Stimulated activated CD4-positive, alpha-beta T cell treated with anti-CD3 and anti-CD28 coated beads, Interleukin-1b, Interleukin-23, amount 100 ng/mL, for 4 hours (primary cell): Measurements from ENCODE around the gene SEMA3B.
"Not testable (repeated sequence)": the region's sequence is repeated elsewhere in the genome, so short reads cannot be mapped to it uniquely, and the experiment has no call there.

Experiments used
- DNase-seq, 2 donors: peaks; one replicate each; pipeline ENCODE4 v3.0.0-alpha.2; 2020; ENCODE audit warnings: low read depth in 2 of 2

Gene SEMA3B

GRCh38 chr3:50237754-50238548 is 31.0 kb upstream of the SEMA3B start:
- DNase-seq, result peak; percentile 76 to 77

DNA sequence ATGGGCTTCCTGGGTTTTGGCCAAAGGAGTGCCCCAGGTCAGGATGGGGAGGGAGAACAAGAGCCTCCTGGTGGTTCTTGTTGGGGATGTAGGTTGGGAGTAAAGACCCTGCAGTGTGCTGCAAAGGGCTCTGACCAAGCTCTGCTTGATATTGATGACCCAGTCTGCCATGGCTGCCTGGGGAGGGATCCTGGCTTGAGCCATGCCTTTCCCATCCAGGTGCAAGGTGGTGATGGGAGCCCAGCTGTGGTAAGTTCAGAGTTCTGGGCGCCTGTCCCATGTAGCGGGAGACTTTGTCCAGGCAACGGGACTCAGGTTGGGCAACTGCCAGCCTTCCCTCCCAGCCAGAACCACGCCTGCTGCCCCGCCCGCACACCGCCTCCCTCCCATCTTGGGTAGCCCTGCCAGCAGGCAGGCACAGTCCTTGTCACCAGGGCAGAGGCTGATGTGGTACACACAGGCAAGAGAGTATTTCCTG is 30.4 kb upstream of the SEMA3B start:
- no peak for DNase-seq

DNA sequence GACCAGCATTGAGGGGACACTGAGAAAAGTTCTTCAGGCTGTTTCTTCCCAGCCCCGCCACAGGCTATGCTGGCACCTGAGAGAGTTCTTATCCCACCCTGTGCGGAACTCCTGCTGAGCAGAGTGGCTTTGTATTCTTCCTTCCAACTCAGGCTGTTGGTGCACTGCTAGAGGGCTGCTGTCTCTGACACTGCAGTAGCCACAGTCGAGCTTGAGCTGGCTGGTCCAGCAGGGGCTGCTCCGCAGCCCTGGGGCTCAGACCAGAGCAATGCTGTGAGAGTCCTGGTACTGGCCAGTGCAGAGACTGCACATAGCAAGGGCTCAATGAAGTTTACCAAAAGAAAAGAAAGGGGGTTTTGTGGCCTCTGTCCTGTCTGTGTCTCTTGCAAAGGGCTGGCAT is 29.3 kb upstream of the SEMA3B start:
- DNase-seq, result no peak

- no peak for DNase-seq
Observed at GRCh38 chr3:50241163-50241562, 27.8 kb upstream of the SEMA3B start.

DNA sequence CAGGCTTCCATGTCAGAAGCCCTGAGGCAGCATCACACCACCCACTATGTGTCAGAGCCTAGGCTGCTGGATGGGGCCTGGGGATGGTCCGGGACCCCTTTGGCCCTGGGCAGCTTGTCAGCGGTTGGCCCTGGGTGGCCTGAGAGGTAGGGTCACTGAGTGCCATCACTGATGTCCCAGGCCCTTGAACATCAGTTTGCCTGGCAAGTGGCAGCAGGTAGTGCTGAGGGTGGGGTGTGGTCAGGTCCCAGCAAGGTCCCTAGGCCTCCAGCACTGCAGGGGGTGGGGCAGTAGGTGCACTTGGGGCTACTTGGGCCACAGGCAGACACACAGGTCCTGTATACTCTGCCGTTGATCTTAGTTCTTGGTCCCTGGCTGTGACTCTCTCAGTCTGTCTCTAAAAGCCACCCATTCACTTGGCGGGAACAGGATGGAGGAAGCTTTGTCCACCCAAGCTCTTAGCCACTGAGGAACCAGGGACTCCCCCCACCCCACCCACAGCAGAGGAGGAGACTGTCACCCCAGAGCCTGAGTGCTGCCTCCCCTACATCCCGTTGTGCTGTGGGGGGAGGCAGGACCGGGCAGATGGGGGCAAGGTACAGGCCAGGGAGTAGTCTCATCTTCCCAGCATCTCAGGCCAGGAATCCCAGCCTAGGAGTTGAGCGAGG is 27.1 kb upstream of the SEMA3B start:
- DNase-seq, result no peak

DNA sequence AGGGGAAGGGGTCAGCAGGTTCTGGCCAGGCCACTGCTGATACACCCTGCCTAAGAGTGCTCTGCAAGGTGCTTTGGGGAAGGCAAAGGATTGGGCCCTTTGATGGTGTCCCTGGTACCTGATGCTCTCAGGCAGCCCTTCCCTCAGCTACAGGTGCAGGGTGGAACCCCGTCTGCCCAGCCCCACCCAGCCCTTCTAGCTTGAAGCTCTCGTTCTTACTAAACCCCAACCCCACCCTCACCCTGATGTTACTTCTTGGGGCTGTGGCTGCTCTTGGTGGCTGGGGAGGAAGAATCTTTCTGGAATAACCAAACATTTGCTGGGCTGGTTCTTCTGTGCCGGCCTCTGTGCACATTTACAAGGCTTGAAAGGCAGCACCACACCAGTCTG is 26.6 kb upstream of the SEMA3B start:
- DNase-seq, result no peak

GRCh38 chr3:50242851-50243542 is 25.9 kb upstream of the SEMA3B start:
- no peak for DNase-seq

- DNase-seq, result no peak
Observed at GRCh38 chr3:50243543-50243895, 25.4 kb upstream of the SEMA3B start.

GRCh38 chr3:50244813-50245212 is 24.1 kb upstream of the SEMA3B start:
- not testable (repeated sequence) for DNase-seq

DNA sequence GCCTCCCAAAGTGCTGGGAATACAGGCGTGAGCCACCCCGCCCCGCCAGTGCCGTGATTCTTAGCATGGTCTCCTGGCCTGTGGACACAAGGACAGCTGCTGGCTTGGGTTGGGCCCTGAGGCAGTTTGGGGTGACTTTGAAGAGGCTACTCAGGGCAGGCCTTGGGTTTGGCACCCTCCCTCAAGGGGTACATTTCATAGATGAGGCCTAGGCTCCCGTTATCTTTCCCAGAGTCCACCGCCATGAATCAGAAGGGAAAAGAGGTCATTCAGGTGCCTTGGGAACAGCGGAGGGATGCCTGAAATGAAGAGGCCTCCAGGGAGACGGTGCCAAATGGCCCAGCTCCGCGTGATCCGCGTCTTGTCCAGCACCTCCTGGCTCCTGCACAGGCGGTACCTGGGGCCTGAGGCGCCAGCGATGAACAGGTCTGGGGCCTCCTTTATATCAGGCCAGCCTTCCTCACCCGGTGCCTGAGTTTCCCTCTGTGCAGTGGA is 23.6 kb upstream of the SEMA3B start:
- no peak for DNase-seq

DNA sequence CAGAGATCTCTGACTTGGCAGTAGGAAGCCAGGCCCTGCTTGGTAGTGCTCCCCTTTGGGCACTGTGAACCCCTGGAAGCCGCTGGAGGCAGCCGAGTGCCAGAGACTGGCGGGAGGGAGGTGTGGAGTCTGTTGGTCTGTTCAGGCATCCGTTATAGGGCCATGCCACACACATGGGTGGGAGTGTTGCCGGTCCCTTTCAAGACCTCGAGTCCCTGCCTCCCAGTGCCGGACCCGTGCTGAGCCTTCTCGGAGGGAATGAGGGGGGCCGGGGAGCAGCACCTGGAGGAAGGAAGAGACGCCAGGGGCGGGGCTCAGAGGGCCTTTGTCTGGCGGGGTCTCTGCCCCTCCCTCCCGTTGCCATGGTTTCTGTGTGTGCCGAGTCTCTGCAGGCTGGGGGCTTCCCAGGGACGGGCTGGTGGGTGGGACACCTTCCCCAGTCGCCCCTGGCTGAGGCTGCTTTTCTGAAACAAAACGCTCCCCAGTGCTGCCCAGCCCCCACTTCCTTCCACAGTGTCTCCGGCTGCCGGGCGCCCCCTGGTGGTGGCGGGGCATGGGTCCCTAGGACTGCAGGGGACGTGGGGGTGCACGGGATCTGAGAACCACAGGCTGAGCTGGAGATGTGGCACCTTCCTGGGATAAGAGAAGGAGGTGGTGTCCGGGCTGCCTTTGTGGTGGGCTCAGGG is 23.0 kb upstream of the SEMA3B start:
- DNase-seq, result peak; percentile 96 to 98

GRCh38 chr3:50246517-50246954 is 22.4 kb upstream of the SEMA3B start:
- DNase-seq, result peak; percentile 66 to 72

GRCh38 chr3:50248387-50248786 is 20.6 kb upstream of the SEMA3B start:
- DNase-seq, result no peak

GRCh38 chr3:50249457-50249856 is 19.5 kb upstream of the SEMA3B start:
- no peak for DNase-seq

DNA sequence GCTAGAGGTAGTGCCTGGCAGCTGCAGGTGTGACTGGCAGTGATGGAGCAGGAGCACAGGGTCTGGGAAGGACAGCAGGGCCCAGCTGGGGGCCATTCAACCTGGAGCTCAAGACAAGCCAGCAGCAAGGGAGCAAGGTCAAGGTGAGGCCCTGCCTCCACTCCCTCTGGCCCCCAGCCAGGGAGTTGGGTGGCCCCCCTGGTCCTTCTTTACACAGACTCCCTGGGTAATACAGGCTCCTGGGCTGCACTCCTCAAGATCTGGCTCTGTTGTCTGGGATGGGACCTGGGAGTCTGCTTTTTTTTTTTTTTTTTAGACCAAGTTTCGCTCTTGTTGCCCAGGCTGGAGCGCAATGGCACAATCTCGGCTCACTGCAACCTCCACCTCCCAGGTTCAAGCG is 18.4 kb upstream of the SEMA3B start:
- DNase-seq, result no peak

DNA sequence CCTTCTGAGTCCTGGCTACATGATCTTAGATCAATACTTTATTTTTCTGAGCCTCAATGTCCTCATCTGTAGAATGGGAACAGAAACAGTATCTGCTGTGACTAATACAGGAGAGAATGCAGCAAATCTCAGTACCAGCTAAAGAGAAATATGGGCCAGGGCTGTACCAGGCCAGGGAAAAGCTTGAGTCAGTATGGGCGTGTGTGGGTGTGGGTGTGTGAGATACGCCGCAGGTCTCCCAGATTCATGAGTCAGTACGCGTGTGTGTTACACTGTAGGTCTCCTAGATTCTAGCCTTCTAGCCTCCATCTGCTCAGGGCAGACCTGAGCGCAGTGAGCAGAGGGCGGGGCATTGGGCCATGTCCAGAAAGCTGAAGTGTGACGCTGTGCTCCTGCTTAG is 17.7 kb upstream of the SEMA3B start:
- no peak for DNase-seq

- no peak for DNase-seq
Observed at GRCh38 chr3:50254577-50255250, 14.2 kb upstream of the SEMA3B start.

- DNase-seq, result no peak
Observed at GRCh38 chr3:50255251-50255615, 13.7 kb upstream of the SEMA3B start.

- DNase-seq, result no peak
Observed at GRCh38 chr3:50256978-50257890, 11.7 kb upstream of the SEMA3B start.

- no peak for DNase-seq
Observed at GRCh38 chr3:50258029-50258680, 10.8 kb upstream of the SEMA3B start.
